Activated CD8-positive, alpha-beta T cell treated with anti-CD3 and anti-CD28 coated beads for 36 hours (primary cell): ENCODE measurements around the gene NPC2. TPM values are rescaled to one million over a fixed set of nuclear protein-coding genes. Genes with fewer than 3 reads are reported as not detected.

Experiments used
- ATAC-seq: fragments of 200-7000 bp; cut with Tn5 transposase; one replicate; pipeline ENCODE4 v1.10.0; 2021; ENCODE audit warnings: mild to moderate bottlenecking, moderate library complexity
- CTCF ChIA-PET: fragments of 350-600 bp; sonication (Branson Sonifier 250); formaldehyde crosslinking; loops from one replicate; lab custom pipeline; 2021; ENCODE audit warnings: antibody characterized with exemption; lab: Charles Lee
- POLR2A ChIA-PET: fragments of 350-600 bp; sonication (Branson Sonifier 250); formaldehyde crosslinking; loops from one replicate; lab custom pipeline; 2021; ENCODE audit warnings: antibody characterized with exemption; lab: Charles Lee
- DNase-seq: peaks from one replicate; pipeline ENCODE4 v3.0.0-alpha.2; 2020
- H3K27ac Mint-ChIP-seq: one replicate; pipeline ENCODE4 v1.8.0; 2021; ENCODE audit warnings: mild to moderate bottlenecking, mixed read lengths
- H3K27me3 Mint-ChIP-seq: one replicate; pipeline ENCODE4 v1.8.0; 2021; ENCODE audit warnings: mixed read lengths
- H3K36me3 Mint-ChIP-seq: one replicate; pipeline ENCODE4 v1.8.0; 2021; ENCODE audit warnings: low read depth, mixed read lengths
- H3K4me1 Mint-ChIP-seq: one replicate; pipeline ENCODE4 v1.8.0; 2021; ENCODE audit warnings: low read depth, mixed read lengths
- H3K4me3 Mint-ChIP-seq: one replicate; pipeline ENCODE4 v1.8.0; 2021; ENCODE audit warnings: mild to moderate bottlenecking, moderate library complexity, mixed read lengths
- H3K9me3 Mint-ChIP-seq: one replicate; pipeline ENCODE4 v1.8.0; 2021; ENCODE audit warnings: mixed read lengths
- CTCF ChIP-seq: fragments of 200-600 bp; IDR thresholded peaks from one replicate; pipeline ENCODE4 v1.8.0; 2022; ENCODE audit warnings: antibody characterized with exemption, mild to moderate bottlenecking
- intact Hi-C: fragments of 100-400 bp; cut with micrococcal nuclease; formaldehyde crosslinking; loops from one replicate; pipeline ENCODE4 v1.10.0; 2022
- total RNA-seq, 2 experiments: library from RNA; stranded (reverse); gene quantifications; one replicate each; pipeline ENCODE4 v1.2.3, GENCODE V29; 2021

NPC2 gene
- total RNA-seq, 2 experiments from 2014 or later, result 19.1 to 21.0 TPM

DNA sequence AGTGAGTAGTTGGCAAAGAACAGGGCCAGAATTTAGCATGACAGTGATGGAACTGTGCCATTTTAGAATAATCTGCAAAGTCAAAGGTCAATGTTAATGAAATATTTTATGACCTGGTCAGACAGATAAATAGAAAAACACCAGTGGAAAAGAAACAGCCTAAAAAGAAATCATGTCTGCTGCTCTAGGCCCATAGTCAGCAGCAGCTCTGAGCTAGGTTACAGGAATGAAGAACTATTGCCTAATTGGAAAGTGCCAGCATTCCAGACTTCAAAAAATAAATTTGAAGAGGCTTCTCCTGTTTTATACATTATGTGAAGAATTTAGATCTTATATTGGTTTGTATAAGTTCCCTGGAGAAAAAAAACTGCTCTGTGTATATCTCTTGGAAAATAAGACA, 9.8 kb downstream of the NPC2 start:
- ATAC-seq (no peak), DNase-seq (no peak)
- POLR2A ChIA-PET, result no interaction called here
- TF ChIP-seq CTCF, result no peak
- Mint-ChIP-seq H3K4me3 (no peak overlapping the region), H3K36me3 (no peaks in the 10 kb centered on the region), H3K9me3 (no peaks in the 10 kb centered on the region), H3K27me3 (no peaks in the 10 kb centered on the region), H3K27ac (no peak overlapping the region), H3K4me1 (no peaks in the 10 kb centered on the region)
- intact Hi-C loops, result no loop called here
- CTCF ChIA-PET, result no interaction called here

- intact Hi-C loops, result no loop called here
- no peak overlapping the region for H3K4me3 Mint-ChIP-seq
- no peaks in the 10 kb centered on the region for H3K4me1 Mint-ChIP-seq
- H3K36me3 Mint-ChIP-seq, result no peaks in the 10 kb centered on the region
- no peak for ATAC-seq
- no peak for TF ChIP-seq CTCF
- no peaks in the 10 kb centered on the region for H3K27me3 Mint-ChIP-seq
- no peaks in the 10 kb centered on the region for H3K9me3 Mint-ChIP-seq
- H3K27ac Mint-ChIP-seq, result no peak overlapping the region
- POLR2A ChIA-PET, result no interaction called here
- CTCF ChIA-PET, result no interaction called here
- no peak for DNase-seq
Observed at GRCh38 chr14:74482571-74482970, 10.5 kb downstream of the NPC2 start.

DNA sequence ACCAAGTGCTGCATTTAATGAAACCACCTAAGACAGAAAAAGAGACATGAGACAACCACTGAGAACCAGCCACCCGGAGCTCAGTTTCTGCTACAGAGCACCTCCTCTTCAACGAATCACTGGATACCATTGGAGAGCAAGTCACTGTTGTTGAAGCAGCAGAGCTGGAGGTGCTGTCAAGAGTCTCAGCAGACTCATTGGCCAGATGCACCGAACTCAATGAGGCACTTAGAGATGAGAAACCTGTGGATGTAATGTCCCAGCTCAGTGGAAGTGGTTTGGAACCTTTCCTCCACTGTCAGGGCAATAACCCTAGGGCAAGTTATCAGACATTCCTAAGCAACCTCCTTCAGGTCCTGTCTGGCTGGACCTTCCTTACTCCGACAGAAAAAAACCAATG, 13.1 kb downstream of the NPC2 start:
- POLR2A ChIA-PET, result interaction anchor here (0.7 kb wide), 1 partner anchor 22 kb away, joined by 3 read pairs; no protein-coding TSS in a partner anchor
- ATAC-seq, result no peak
- TF ChIP-seq CTCF, result no peak
- intact Hi-C loops, result no loop called here
- DNase-seq, result no peak
- CTCF ChIA-PET, result interaction anchor here (1.1 kb wide), 1 partner anchor 10 kb away, joined by 3 read pairs; no protein-coding TSS in a partner anchor
- Mint-ChIP-seq H3K9me3 (no peaks in the 10 kb centered on the region), H3K36me3 (no peaks in the 10 kb centered on the region), H3K4me3 (no peak overlapping the region), H3K27ac (no peak overlapping the region), H3K4me1 (peaks cover 5% of the 10 kb centered on the region), H3K27me3 (no peaks in the 10 kb centered on the region)

- intact Hi-C loops, result no loop called here
- no peaks in the 10 kb centered on the region for H3K36me3 Mint-ChIP-seq
- no peaks in the 10 kb centered on the region for H3K27me3 Mint-ChIP-seq
- peak; percentile 16 for TF ChIP-seq CTCF
- no peak overlapping the region for H3K4me3 Mint-ChIP-seq
- ChIA-PET CTCF (interaction anchor here (1.4 to 1.5 kb wide), 2 partner anchors 9 to 116 kb away, joined by 3 to 5 read pairs; no protein-coding TSS in a partner anchor), POLR2A (no interaction called here)
- peaks cover 5% of the 10 kb centered on the region for H3K4me1 Mint-ChIP-seq
- DNase-seq, result no peak
- H3K27ac Mint-ChIP-seq, result no peak overlapping the region
- no peak for ATAC-seq
- no peaks in the 10 kb centered on the region for H3K9me3 Mint-ChIP-seq
Observed at GRCh38 chr14:74478996-74479635, 14.0 kb downstream of the NPC2 start.

GRCh38 chr14:74476607-74477006, 16.5 kb downstream of the NPC2 start:
- H3K9me3 Mint-ChIP-seq, result no peaks in the 10 kb centered on the region
- H3K4me1 Mint-ChIP-seq, result peaks cover 5% of the 10 kb centered on the region
- intact Hi-C loops, result no loop called here
- no peak for TF ChIP-seq CTCF
- H3K27me3 Mint-ChIP-seq, result no peaks in the 10 kb centered on the region
- DNase-seq (no peak), ATAC-seq (no peak)
- ChIA-PET CTCF (interaction anchor here (0.5 kb wide), 1 partner anchor 10 kb away, joined by 3 read pairs; no protein-coding TSS in a partner anchor), POLR2A (no interaction called here)
- no peaks in the 10 kb centered on the region for H3K36me3 Mint-ChIP-seq
- H3K27ac Mint-ChIP-seq, result no peak overlapping the region
- H3K4me3 Mint-ChIP-seq, result no peak overlapping the region
